Ovary (tissue), 3 donors: ENCODE results near the gene GPS1.

Experiments
- EP300 ChIP-seq: sonication (generic); formaldehyde crosslinking; IDR thresholded peaks from one replicate; pipeline ENCODE4 v1.6.1; 2017; ENCODE audit warnings: antibody characterized with exemption
- POLR2A ChIP-seq: fragments of 450-650 bp; IDR thresholded peaks from one replicate; pipeline ENCODE4 v1.6.1; 2017; ENCODE audit warnings: antibody characterized with exemption, mild to moderate bottlenecking, moderate library complexity
- TF ChIP-seq, protein P1 (sequence below), 3 donors: fragments of 450-650 bp in 2 of 3; fragments of 200-600 bp in 1 of 3; IDR thresholded peaks; one replicate each; pipeline versions ENCODE4 v1.5.1 to v1.8.0; 2016 to 2022; ENCODE audit warnings: antibody characterized with exemption in 3 of 3, mild to moderate bottlenecking in 1 of 3
- donor health status: DM: no; HTN: no; CAD: no.

DNA sequence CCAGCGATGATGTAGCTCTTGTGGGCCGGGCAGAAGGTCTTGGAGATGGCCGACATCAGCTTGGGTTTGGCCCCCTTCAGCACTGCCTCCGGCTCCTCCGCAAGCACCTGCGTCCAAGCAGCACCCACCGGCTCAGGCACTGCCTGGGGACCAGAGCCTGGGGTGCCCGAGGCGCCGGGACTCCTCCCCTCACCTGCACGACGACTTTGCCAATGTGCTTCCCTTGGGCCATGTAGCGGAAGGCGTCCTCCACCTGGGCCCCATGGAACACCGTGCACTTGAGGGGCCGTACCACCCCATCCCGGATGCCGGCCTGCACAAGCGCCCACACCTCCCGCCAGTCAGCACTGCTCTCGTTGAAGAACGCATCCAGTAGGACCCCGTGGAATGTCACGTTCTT is 31.3 kb downstream of the GPS1 start:
- TF ChIP-seq, protein P1, sequence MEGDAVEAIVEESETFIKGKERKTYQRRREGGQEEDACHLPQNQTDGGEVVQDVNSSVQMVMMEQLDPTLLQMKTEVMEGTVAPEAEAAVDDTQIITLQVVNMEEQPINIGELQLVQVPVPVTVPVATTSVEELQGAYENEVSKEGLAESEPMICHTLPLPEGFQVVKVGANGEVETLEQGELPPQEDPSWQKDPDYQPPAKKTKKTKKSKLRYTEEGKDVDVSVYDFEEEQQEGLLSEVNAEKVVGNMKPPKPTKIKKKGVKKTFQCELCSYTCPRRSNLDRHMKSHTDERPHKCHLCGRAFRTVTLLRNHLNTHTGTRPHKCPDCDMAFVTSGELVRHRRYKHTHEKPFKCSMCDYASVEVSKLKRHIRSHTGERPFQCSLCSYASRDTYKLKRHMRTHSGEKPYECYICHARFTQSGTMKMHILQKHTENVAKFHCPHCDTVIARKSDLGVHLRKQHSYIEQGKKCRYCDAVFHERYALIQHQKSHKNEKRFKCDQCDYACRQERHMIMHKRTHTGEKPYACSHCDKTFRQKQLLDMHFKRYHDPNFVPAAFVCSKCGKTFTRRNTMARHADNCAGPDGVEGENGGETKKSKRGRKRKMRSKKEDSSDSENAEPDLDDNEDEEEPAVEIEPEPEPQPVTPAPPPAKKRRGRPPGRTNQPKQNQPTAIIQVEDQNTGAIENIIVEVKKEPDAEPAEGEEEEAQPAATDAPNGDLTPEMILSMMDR (IDR thresholded peaks at IDR 0.05), result no peak
- TF ChIP-seq POLR2A (no peak), EP300 (no peak)
